NB4 (cell line): ENCODE data around the gene TYW5.

Experiments used
- DNase-seq: peaks from one replicate; pipeline ENCODE4 v3.0.0; 2010; ENCODE audit warnings: low read depth
- H3K4me3 ChIP-seq: one replicate; pipeline ENCODE4 v1.5.1; 2011; ENCODE audit warnings: mild to moderate bottlenecking, low read depth, low read length, moderate library complexity
- MAX ChIP-seq: IDR thresholded peaks from 2 replicates; pipeline ENCODE4 v1.6.1; 2011; ENCODE audit warnings: low read depth, low read length
- MYC ChIP-seq: IDR thresholded peaks from 2 replicates; pipeline ENCODE4 v1.6.1; 2011; ENCODE audit warnings: low read depth, low read length
- POLR2A ChIP-seq: IDR thresholded peaks from 2 replicates; pipeline ENCODE4 v1.6.1; 2011; ENCODE audit warnings: mild to moderate bottlenecking; ENCODE audit not compliant: insufficient read length; ENCODE audit errors: extremely low read depth
- TF ChIP-seq, protein P1 (sequence below): IDR thresholded peaks from one replicate; pipeline ENCODE4 v1.5.1; 2012; ENCODE audit warnings: low read depth, low read length

TYW5 gene

DNA sequence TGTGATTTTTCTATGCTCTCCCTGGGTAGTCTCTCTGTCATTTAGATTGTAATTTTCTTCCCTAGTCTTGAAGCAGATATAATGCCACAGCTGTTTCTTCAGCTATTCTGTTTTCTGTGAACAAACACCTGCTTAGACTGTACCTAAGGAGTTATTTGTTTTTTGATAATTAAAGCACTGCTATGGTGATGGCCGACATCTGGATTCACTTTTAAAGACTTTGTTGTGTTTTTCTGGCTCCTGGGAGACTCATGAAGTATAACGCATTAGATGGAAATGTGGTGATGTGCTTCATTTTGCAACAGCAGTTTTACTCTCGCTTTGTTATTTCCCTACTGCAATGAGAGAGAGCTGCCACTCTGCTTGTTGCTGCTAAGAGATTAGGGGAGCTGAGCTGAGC, 59.9 kb downstream of the TYW5 start:
- TF ChIP-seq MYC (no peak), MAX (no peak), POLR2A (no peak)
- TF ChIP-seq, protein P1, sequence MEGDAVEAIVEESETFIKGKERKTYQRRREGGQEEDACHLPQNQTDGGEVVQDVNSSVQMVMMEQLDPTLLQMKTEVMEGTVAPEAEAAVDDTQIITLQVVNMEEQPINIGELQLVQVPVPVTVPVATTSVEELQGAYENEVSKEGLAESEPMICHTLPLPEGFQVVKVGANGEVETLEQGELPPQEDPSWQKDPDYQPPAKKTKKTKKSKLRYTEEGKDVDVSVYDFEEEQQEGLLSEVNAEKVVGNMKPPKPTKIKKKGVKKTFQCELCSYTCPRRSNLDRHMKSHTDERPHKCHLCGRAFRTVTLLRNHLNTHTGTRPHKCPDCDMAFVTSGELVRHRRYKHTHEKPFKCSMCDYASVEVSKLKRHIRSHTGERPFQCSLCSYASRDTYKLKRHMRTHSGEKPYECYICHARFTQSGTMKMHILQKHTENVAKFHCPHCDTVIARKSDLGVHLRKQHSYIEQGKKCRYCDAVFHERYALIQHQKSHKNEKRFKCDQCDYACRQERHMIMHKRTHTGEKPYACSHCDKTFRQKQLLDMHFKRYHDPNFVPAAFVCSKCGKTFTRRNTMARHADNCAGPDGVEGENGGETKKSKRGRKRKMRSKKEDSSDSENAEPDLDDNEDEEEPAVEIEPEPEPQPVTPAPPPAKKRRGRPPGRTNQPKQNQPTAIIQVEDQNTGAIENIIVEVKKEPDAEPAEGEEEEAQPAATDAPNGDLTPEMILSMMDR: no peak
- no peak for DNase-seq
- no peak overlapping the region for H3K4me3 ChIP-seq

DNA sequence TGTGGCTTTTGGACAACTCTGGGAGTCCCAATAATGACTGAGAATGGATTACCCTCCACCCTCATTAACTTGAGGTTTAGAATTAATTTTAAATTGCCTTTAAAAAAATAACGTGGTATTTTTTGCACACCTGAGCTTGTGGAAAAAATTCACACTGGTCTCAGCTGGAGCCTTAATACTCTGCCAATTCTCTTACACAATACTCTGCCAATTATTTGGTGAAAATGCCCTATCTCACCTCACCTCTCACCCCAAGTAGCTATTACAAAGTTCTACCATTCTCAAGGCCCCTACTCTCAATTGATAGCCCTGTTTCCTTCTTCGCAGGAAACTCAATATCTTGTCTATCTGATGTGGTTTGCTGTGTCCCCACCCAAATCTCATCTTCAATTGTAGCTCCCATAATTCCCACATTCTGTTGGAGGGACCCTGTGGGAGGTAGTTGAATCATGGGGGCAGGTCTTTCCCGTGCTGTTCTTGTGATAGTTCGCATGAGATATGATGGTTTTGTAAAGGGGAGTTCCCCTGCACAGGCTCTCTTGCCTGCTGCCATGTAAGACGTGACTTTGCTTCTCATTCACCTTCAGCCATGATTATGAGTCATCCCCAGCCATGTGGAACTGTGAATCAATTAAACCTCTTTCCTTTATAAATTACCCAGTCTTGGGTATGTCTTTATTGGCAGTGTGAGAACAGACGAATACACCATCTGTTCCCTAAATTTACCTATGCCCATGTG, 71.6 kb downstream of the TYW5 start:
- no peak for TF ChIP-seq MYC
- TF ChIP-seq POLR2A: no peak
- TF ChIP-seq, protein P1: no peak
- no peak for TF ChIP-seq MAX
- no peak overlapping the region for H3K4me3 ChIP-seq
- no peak for DNase-seq

DNA sequence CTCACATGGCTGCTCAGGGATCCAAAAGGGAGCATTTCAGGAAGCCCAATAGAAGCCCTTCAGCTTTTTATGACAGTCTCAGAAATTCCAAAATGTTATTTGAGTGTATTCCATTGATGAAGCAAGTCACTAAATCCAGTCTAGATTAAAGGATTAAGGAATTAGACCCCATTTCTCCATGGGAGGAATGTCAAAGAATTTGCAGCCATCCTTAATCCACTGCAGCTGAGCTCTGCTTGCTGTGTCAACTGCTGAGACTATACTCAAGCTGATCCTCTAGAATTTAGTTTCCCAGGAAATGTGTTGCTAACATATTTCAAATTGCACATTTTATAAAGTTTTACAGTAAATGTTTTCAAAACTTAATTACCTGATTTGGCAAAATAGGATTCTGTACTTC, 72.6 kb downstream of the TYW5 start:
- no peak overlapping the region for H3K4me3 ChIP-seq
- TF ChIP-seq, protein P1: no peak
- TF ChIP-seq POLR2A (no peak), MAX (no peak), MYC (no peak)
- no peak for DNase-seq
